Measurements from ENCODE around the gene SERPINE1. TPM values are rescaled to one million over a fixed set of nuclear protein-coding genes. Genes with fewer than 3 reads are reported as not detected.
"Not testable (repeated sequence)": the region's sequence is repeated elsewhere in the genome, so short reads cannot be mapped to it uniquely, and the experiment has no call there.

SERPINE1 gene
- total RNA-seq, 3 donors from 2014 or later: 0.55 to 2.9 (median 1.6) TPM

DNA sequence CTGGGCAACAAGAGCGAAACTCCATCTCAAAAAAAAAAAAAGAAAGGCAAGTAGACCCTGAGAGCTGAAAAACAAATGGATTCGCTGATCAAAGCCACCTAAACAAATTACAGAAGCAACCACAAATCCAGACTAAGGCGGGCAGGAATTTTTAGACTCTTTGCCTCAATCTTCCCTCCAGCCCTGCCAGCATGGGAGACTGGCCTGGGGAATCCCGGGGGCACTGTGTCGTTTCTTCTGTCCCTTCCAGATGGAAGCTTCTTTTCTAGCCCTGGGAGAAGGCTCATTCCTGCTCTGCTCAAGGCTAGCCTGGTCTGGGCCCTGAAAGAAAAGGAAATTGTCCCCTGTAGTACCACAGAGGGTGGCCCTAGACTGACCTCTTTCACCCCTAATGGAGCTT is 15.6 kb upstream of the SERPINE1 start:
- Histone ChIP-seq H3K36me3 (ENCODE audit: low read depth) (no peaks in the 10 kb centered on the region), H3K4me3 (no peak overlapping the region), H3K9me3 (no peaks in the 10 kb centered on the region), H3K4me1 (ENCODE audit: low read depth) (no peaks in the 10 kb centered on the region)
- no peak for TF ChIP-seq CTCF (IDR thresholded peaks at IDR 0.05)
- ATAC-seq: no peak
- no peak for DNase-seq
- intact Hi-C loops (cut with DNase I, micrococcal nuclease): no loop called here

DNA sequence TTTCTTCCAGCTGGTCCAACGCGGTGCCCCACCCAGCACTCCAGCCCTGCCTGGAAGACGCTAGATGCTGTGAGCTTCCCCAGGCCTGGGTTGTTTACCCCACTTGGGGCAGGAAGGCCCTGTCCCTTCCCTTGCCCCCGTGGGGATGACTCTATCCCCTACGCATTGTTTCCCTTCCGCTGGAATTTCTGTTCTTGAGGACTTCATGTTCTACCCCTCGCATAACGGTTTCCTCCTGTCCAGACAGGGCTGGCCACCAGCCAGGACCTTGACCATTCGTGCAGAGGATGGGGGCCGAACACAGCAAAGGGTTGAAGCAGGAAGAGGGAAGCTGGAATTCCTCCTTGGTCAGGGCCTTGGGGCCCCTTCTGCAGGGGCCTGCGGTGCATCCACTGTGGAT is 14.7 kb upstream of the SERPINE1 start:
- Histone ChIP-seq H3K4me3 (no peak overlapping the region), H3K4me1 (ENCODE audit: low read depth) (no peaks in the 10 kb centered on the region), H3K9me3 (no peaks in the 10 kb centered on the region), H3K36me3 (ENCODE audit: low read depth) (no peaks in the 10 kb centered on the region)
- peak; percentile 18 for ATAC-seq
- no peak for TF ChIP-seq CTCF (IDR thresholded peaks at IDR 0.05)
- intact Hi-C loops (cut with DNase I, micrococcal nuclease): no loop called here
- no peak for DNase-seq

DNA sequence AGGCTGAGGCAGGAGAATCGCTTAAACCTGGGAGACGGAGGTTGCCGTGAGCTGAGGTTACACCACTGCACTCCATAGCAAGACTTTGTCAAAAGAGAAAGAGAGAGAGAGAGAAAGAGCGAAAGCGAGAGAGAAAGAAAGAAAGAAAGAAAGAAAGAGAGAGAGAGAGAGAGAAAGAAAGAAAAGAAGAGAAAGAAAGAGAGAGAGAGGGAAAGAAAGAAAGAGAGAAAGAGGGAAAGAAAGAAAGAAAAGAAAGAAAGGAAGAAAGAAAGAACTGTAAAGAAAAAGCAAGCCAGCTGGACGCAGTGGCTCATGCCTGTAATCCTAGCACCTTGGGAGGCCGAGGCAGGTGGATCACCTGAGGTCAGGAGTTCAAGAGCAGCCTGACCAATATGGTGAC is 13.8 kb upstream of the SERPINE1 start:
- H3K4me3 ChIP-seq; H3K9me3 ChIP-seq; H3K4me1 ChIP-seq (ENCODE audit: low read depth); DNase-seq; H3K36me3 ChIP-seq (ENCODE audit: low read depth); ATAC-seq; intact Hi-C loops (cut with DNase I, micrococcal nuclease): not testable (repeated sequence)

DNA sequence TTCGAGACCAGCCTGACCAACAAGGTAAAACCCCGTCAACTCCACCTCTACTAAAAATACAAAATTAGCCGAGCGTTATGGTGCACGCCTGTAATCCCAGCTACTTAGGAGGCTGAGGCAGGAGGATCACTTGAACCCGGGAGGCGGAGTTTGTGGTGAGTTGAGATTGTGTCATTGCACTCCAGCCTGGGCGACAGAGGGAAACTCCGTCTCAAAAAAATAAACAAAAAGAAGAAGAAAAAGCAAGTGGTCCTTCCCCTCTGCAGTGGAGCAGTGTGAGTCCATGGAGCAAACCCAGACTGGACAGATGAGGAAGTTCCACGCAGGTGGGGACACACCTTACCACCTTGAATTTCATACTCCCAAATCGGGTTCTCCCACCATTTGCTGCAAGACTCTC is 13.1 kb upstream of the SERPINE1 start:
- DNase-seq: no peak
- intact Hi-C loops (cut with DNase I, micrococcal nuclease): no loop called here
- Histone ChIP-seq H3K4me3 (no peak overlapping the region), H3K9me3 (no peaks in the 10 kb centered on the region), H3K36me3 (ENCODE audit: low read depth) (no peaks in the 10 kb centered on the region), H3K4me1 (ENCODE audit: low read depth) (no peaks in the 10 kb centered on the region)
- no peak for ATAC-seq
- no peak for TF ChIP-seq CTCF (IDR thresholded peaks at IDR 0.05)

GRCh38 chr7:101114492-101114891 is 12.4 kb upstream of the SERPINE1 start:
- ATAC-seq (no peak), DNase-seq (no peak)
- Histone ChIP-seq H3K36me3 (ENCODE audit: low read depth) (no peaks in the 10 kb centered on the region), H3K4me3 (no peak overlapping the region), H3K4me1 (ENCODE audit: low read depth) (no peaks in the 10 kb centered on the region), H3K9me3 (no peaks in the 10 kb centered on the region)
- intact Hi-C loops (cut with DNase I, micrococcal nuclease): no loop called here
- no peak for TF ChIP-seq CTCF (IDR thresholded peaks at IDR 0.05)

DNA sequence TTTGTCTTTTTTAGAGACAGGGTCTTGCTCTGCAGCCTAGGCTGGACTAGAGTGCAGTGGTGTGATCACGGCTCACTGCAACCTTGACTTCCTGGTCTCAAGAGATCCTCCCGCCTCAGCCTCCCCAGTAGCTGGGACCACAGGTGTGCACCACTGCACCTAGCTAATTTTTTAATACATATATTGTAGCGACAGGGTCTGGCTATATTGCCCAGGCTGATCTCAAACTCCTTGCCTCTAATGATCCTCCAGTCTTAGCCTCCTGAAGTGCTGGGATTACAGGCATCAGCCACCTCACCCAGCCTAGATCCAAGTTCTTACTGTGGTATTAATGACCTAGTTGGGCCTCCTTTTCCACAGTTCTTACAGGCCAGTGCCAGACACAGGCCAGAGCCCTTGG is 11.7 kb upstream of the SERPINE1 start:
- Histone ChIP-seq H3K9me3 (no peaks in the 10 kb centered on the region), H3K4me1 (ENCODE audit: low read depth) (no peaks in the 10 kb centered on the region), H3K36me3 (ENCODE audit: low read depth) (no peaks in the 10 kb centered on the region), H3K4me3 (no peak overlapping the region)
- no peak for DNase-seq
- intact Hi-C loops (cut with DNase I, micrococcal nuclease): no loop called here
- ATAC-seq: no peak
- no peak for TF ChIP-seq CTCF (IDR thresholded peaks at IDR 0.05)

Measured in mucosa of descending colon (tissue), 3 donors.